NCI-H187 (cell line): ENCODE measurements around the gene SLC38A10.
"Not testable (repeated sequence)": the region's sequence is repeated elsewhere in the genome, so short reads cannot be mapped to it uniquely, and the experiment has no call there.

Source experiments
- DNase-seq, 2 experiments: peaks; one replicate each; lab custom pipeline; 2025; lab: John Stamatoyannopoulos, UW

The SLC38A10 gene

GRCh38 chr17:81230043-81230820 is 64.9 kb downstream of the SLC38A10 start:
- no peak for DNase-seq

- DNase-seq = no peak
These were observed 65.5 kb downstream of the SLC38A10 start for GRCh38 chr17:81229666-81229920.

GRCh38 chr17:81228834-81229665 is 66.1 kb downstream of the SLC38A10 start:
- DNase-seq = no peak

- DNase-seq = no peak
These were observed 66.7 kb downstream of the SLC38A10 start for GRCh38 chr17:81228420-81228819.

- not testable (repeated sequence) for DNase-seq
These were observed 67.5 kb downstream of the SLC38A10 start for GRCh38 chr17:81227630-81228029.

GRCh38 chr17:81223762-81224130 is 71.4 kb downstream of the SLC38A10 start:
- no peak for DNase-seq

GRCh38 chr17:81222906-81223761 is 72.0 kb downstream of the SLC38A10 start, which contains the start of gene CEP131:
TSS of gene CEP131 (minus strand) at chr17:81222965. CDS start at chr17:81220056, 2,909 bp downstream.
- peak; percentile 91 to 97 for DNase-seq

- DNase-seq = no peak
These were observed 72.5 kb downstream of the SLC38A10 start for GRCh38 chr17:81222620-81222905.

- DNase-seq = no peak
These were observed 73.1 kb downstream of the SLC38A10 start for GRCh38 chr17:81221842-81222619.

- no peak for DNase-seq
These were observed 73.7 kb downstream of the SLC38A10 start for GRCh38 chr17:81221371-81221841.

- no peak for DNase-seq
These were observed 75.5 kb downstream of the SLC38A10 start for GRCh38 chr17:81219476-81220180.

GRCh38 chr17:81218991-81219390 is 76.1 kb downstream of the SLC38A10 start:
- no peak for DNase-seq

GRCh38 chr17:81218459-81218858 is 76.6 kb downstream of the SLC38A10 start:
- no peak for DNase-seq

GRCh38 chr17:81217491-81217890 is 77.6 kb downstream of the SLC38A10 start:
- DNase-seq = no peak

- no peak for DNase-seq
These were observed 81.1 kb downstream of the SLC38A10 start for GRCh38 chr17:81213978-81214377.

- DNase-seq = no peak
These were observed 82.7 kb downstream of the SLC38A10 start for GRCh38 chr17:81212365-81212764.

GRCh38 chr17:81210868-81211267 is 84.2 kb downstream of the SLC38A10 start:
- no peak for DNase-seq

- no peak for DNase-seq
These were observed 84.6 kb downstream of the SLC38A10 start for GRCh38 chr17:81210466-81210865.

- DNase-seq = no peak
These were observed 86.0 kb downstream of the SLC38A10 start for GRCh38 chr17:81209141-81209540.

GRCh38 chr17:81208651-81209050 is 86.5 kb downstream of the SLC38A10 start:
- no peak for DNase-seq
